HT-29 (cell line): ENCODE results near the gene CFAP46. TPM values are rescaled to one million over a fixed set of nuclear protein-coding genes. Genes with fewer than 3 reads are reported as not detected.

Experiments used
- DNase-seq: peaks from one replicate; pipeline ENCODE4 v3.0.0-alpha.2; 2015; ENCODE audit warnings: low spot score
- total RNA-seq: library from RNA; depleted of rRNA; stranded (reverse); fragments of >200 nt; shearing (Covaris generic); gene quantifications from 2 replicates; pipeline ENCODE4 v1.2.3, GENCODE V29; 2014

The CFAP46 gene
- total RNA-seq, 1 experiment from 2014 or later = not detected

DNA sequence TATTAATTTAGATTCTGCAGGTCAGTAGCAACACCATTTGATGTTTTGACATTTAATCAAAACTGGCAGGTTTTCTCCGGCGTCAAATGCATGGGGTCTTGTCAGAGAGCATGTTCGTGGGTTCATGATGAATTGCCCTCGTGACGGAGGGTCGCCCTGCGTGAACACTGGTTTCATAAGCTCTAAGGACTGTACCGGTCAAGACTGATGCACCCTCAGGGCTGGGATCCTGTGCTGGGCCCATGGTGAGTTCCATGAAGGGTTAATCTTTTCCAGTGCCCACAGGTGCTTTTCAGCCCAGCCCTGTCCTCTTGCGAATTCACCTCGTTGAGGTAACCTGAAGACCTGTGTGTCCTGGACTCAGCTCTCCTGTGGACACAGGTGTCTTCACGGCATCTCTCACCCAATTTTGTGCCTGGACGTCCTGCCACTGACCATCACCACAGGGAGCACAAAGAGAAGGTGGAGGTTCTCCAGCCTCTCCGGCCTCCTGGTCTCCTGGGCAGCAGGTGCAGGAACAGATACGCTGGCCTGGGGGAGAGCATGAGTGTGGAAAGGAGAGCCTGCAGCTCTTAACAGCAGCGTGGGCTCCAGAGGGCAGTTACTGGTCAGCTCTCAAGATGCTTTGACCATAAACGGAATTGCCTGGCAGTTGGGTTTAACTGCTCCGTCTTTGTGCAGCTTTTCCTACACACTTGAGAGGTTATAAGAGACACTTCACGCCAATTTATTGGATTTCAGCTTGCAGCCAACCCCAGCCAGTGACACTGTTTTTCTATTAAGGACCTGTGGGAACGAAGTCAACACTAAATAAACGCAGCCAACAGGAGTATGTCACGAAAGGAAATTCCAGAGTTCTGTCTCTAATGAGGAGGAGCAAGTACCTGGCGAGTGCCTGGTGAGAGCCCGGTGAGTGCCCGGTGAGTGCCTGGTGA is 37.4 kb upstream of the CFAP46 start:
- no peak for DNase-seq

DNA sequence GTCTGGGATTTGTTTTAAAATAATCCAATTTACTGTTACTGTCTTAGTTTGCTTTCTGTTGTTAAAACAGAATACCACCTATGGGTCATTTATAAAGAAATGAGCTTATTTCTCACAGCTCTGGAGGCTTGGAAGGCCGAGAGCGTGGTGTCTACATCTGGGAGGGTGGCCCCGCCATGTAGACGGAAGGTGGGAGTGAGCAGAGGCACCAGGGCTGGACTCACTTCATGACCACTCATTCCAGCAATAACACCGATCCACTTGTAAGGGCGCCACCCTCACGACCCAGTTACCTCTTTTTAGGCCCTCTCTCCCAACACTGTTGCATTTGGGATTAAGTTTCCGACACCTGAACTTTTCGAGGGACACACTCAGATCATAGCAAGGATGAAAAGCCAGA is 36.2 kb upstream of the CFAP46 start:
- DNase-seq = no peak

DNA sequence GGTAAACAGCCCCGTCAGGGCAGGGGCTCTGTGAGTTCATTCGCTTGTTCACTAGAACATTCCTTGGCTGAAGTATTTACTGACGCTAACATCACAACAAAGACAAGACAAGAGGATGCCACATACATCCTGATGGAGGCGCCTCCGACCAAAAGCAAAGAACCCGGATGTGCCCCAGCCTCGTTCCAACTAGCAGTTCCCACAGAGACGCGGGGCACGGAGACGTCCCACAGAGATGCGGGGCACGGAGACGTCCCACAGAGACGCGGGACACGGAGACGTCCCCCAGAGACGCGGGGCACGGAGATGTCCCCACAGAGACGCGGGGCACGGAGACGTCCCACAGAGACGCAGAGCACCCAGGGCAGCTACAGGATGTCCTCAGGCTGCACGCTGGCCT is 35.4 kb upstream of the CFAP46 start:
- no peak for DNase-seq

DNA sequence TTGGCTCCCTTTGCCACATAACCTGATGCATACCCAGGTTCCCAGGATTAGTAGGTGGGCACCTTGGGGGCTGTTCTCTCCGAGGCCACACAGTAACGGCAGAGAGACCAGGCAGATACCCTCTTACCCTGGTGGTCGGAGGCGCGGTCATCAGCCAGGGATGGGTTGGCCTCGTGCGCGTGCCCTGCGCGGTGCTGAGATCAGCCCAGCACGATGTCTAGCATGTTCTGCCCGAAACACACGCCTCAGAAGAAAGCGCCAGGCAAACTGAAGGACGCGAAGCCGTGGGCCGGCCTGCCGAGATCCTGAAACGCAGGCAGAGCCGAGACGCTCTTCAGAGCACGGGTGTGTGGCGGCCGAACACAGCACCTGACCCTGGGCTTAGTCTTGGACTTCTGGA is 34.7 kb upstream of the CFAP46 start:
- DNase-seq = no peak

DNA sequence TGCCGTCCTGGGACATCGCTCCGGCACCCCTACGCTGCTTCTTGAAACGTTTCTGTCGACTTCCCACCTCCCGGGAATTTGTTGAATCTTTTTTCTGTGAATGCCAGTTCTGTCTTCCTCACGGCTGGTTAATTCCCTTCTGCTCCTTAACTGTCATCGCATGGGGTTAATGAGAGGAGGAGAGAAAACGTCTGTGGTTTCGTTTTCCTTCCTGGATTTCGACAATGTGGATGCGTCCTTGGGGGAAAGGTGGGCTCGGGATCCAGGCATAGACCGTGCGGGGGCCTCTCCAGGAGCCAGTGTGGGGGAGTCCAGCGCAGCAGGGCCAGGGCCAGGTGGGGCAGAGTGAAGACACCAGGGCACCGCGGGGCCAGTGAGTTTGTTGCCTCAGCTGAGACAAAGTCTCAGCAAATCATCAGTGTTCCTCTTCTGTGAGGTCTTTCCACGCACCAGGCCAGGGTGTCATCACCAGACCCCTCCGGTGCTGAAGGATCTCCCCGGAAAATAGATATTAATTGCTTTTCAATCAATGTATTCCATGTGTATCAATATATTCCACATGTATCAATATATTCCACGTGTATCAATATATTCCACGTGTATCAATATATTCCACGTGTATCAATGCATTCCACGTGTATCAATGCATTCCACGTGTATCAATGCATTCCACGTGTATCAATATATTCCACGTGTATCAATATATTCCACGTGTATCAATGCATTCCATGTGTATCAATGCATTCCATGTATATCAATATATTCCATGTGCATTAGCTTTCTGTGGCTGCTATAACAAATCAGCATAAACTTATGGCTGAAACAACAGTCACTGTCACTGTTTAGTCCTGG is 33.7 kb upstream of the CFAP46 start:
- no peak for DNase-seq

DNA sequence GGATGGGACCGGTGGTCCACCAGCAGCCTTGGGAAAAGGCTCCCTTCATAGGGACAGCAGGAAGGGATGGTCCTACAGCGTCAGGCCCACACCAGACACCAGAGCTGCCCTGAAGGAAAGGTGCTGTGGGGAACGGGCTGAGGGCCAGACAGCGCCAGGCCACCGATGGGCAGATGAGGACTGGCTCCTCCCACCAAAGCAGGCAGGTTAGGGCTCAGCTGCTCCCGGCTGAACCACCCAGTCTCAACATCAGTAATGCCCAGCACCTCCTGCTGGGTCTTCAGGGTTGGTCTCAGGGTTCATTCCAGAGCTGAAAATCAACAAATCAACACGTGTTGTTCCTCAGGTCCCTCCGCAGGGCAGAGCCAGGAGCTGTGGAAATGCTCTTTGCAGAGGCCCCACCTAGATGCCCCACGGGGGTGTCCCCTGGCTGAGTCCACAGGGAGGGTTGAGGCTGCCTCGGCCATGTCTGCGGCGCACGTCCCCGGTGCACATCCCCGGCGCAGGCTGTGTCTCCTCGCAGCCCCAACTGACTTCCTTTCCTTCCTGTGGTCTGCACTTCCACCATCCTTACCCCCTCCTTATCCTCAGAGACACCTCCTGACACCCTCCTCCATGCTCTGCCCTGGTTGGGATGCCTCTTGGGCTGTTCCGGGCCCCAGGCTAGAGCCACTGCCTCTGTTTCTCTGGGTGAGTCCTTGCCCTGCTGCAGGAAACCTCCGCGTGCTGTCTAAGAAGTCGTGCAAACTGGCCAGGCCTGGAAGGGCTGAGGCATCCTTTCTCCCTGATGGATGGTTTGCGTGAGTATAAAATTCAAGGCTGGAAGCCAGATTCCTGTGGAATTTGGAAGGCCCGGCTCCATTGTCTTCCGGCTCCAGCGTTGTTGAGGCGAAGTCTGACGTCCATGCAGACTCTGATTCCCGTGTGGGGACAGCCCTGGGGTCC is 32.8 kb upstream of the CFAP46 start:
- DNase-seq = no peak

DNA sequence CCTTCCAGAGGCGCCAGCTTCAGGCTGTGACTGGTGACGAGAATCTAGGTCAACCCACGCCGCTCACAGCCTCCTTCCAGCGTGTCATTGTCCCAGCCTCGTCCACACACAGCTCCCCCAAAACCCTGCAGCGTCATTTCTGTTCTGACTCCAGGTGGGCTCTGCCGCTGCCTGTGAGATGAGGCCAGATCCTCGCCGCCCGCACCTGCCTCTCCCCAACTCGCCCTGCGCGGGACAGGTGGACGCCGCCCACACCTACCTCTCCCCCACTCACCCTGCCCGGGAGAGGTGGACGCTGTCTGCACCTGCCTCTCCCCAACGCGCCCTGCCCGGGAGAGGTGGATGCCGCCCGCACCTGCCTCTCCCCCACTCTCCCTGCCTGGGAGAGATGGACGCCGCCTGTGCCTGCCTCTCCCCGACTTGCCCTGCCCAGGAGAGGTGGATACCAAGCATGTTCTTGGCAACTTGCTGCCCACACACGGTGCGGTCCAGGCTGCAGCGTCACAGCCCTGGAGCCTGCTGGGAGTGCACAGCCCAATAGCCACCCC is 32.0 kb upstream of the CFAP46 start:
- DNase-seq = no peak

DNA sequence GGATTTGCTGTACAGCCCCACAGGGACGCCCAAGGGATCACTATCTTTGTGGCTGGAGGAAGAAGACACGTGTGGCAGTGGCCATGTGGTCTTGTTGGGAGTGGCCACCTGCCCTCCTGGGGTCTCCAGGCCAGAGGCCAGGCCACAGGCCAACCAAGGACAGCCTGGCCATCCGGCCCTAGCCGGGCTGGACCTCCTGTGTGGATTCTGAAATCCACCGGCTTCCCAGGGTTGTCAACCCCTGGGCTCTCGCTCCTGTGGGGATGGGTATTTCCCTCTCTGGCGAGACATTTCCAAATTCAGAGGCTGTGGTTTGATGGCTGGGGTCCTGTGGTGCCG is 31.5 kb upstream of the CFAP46 start:
- no peak for DNase-seq

DNA sequence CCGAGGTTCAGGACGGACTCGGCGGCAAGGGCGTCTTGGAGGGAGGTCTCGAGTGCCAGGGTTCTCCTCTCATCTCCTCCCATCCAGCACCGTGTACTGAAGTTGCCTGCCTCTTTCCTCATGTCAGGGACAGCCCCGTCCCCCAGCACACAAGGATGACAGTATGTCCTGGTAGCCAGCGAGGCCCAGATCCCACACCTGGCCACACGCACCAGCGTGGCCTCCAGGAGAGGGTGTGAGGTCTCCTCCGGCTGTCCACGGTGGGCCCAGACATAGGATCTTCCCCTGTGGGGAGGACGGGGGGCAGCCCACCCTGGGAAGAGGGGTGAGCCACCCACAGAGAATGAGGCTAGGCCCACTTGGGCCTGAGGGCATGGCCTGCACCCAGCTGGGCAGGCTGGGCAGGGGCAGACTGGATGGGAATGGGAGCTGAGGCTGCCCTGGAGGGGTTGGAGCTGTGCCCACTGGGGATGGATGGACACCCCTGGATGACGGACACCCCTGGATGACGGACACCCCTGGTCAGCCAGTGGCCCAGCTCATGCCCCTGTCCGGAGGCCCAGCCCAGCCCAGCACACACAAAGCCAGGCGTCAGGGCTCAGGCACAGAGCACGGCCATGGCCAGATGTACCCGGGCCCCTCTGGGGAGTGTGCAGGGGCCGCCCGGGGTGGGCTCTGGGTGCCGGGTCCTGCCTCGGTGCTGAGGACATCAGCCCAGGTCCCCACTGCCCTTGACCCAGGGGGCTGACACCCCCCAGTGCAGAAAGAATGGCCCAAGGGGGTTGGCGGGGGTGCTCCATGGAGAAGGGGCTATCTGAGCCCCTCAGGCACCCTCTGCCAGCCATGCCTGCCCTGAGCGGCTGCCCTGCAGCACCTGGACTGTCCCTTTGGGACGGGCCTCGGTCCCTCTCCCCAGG is 30.9 kb upstream of the CFAP46 start:
- no peak for DNase-seq

DNA sequence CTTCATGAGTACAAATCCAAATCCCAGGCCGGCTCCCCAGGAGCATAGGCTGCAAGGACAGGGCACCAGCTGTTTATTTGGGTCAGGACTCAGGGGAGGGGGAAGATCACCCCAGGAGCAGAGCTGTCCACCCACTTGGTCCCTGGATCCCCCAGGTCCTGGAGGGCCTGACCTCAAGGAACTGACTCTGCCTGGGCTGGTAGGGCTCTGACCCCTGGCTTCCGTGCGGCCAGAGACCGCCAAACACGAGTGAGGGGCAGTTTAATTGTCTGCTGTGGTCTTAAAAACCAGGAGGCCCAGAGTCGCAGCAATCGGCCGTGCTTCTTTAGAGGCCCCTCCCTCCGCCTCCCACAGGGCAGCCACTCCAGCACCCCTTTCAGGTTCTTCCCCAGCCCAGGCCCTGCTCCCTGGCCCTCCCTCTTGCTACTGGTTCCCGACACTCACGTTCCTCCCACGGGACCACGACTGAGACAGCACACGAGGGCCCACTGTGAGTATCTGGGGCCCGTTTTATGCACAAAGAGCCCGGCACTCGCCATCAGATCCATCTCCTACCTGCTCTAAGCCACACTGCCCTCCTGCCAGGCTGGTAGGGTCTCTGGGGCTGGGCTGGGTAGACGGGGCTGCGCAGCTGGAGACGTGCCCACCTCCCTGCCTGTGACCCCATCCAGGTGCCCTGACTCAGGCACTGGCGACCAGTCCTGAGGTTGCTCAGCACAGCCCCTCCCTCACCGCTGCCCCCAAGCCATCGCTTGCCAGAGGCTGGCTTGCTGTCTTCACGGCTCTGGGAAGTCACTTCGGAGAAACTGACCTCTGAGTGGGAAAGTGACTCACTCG is 30.0 kb upstream of the CFAP46 start:
- no peak for DNase-seq

DNA sequence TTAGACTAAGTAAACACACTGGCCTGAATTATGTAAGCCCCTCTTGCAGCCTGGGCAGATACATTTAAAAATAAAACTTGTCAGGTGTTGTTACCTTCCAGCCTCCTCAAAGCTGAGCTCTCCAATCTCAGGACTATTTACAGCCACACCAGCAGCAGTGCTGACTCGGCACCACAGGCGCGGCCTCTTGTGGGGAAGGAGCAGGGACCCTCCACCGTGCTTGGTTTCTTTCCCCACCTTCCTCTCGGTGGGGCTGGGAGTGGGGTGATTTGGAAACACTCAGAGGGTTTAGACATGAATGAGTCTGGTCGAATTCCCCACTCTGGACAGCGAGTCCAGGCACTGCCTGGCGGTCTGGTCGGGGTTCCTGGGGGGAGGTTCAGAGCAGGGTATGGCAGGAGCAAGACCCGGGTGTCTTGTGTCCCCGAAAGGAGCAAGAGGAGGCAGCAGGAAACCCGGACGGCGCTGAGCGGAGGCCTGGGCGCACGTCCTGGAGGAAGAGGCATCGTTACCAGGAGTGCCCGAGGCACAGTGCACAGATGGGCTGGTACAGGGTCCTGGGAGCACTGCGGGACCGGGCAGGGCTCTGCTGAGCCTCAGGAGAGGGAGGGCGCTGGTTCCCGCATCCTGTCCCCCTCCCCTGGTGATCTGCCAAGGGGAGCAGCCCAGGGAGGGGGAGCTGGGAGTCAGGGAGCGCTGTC is 29.2 kb upstream of the CFAP46 start:
- DNase-seq = no peak

DNA sequence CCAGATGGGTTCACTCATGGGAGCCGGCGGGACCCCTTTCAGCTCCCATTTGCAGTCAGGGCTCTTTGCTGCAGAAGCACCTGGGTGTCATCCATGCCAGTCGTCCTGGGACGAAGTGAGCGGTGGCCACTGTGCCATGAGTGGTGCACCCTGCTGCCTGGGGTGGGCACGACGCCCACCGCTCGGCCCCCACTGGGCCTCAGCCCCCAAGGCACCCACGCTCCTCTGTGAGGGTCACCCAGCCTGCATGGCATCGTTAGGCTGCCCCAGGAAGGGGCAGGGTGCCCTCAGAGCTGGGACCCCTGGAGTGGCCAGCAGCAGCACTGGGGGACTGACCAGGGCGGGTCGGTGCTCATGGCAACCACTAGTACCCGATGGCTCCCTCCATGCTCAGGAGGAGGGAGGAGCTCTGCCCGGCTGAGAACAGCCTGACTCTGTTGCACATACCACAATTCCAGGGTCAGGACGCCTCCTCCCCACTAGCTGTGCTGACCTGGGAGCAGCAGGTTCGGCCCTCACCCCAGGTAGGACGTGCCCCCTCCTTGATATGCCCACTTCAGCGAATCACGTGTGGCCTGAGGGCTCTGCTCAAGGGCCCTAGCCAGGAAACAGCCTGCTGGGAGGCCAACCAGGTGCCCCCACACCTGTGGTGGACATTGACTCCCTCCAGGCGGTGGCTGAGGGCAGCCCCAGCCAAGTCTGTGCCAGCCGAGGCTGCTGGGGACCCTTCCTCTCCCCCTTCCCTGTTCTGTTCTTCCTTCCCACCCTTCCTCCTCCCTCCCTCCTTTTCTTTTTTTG is 28.5 kb upstream of the CFAP46 start:
- DNase-seq = no peak

DNA sequence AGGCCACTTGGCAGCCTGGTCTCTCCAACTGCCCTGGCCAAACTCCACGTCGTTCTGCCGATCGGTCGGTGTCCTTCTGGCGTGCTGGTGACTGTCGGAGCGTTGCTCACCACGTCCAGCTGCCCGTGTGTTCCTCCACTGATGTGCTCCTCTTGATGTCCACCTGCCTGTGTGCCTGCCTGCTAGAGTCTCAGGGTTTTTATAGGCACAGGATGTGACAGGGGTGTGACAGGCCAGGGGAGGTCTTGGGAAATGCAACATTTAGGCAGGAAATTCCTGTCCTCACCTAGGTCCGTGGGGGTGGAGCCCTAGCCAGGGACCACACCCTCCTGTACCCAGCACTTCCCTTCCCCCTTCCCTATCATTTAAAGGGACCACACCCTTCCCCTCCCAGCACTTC is 25.2 kb upstream of the CFAP46 start:
- DNase-seq = no peak

DNA sequence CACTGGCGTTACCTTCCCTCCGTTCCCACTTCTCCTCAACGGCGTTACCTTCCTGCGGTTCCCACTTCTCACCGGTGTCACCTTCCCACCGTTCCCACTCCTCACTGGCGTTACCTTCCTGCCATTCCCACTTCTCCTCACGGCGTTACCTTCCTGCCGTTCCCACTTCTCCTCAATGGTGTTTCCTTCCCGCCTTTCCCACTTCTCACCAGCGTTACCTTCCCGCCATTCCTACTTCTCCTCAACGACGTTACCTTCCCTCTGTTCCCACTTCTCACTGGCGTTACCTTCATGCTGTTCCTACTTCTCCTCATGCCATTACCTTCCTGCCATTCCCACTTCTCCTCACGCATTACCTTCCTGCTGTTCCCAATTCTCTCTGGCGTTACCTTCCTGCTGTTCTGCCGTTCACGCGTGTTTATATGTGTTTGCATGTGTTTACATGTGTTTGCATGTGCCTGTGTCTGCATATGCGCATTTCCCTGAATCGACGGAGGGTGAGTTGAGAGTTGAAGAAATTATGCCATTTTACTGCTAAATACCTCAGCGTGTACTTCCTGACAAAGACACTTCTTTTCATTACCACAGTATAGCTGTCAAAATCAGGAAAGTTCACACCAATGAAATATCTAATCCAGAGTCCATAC is 23.2 kb upstream of the CFAP46 start:
- no peak for DNase-seq

DNA sequence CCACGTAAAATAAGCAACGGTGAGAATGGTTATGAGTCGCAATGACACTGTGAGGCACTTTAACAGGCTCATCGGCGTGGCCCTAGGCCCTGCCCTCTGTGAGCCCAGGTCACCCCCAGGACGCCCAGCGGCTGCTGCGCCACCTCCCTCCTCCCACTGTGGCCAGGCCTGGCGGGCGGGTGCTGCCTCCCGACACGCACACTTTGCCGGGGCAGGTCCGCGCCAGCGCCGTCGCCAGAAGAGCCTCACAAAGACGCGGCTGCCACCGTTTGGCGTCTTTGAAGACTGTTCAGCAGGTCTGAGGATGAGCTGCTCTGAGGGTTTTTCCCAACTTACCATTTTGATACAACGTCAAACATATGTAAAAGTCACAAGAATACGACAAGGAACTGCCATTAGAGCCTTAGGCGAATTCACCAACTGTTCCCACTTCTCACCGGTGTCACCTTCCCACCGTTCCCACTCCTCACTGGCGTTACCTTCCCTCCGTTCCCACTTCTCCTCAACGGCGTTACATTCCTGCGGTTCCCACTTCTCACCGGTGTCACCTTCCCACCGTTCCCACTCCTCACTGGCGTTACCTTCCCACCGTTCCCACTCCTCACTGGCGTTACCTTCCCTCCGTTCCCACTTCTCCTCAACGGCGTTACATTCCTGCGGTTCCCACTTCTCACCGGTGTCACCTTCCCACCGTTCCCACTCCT is 22.5 kb upstream of the CFAP46 start:
- DNase-seq = peak; percentile 11

DNA sequence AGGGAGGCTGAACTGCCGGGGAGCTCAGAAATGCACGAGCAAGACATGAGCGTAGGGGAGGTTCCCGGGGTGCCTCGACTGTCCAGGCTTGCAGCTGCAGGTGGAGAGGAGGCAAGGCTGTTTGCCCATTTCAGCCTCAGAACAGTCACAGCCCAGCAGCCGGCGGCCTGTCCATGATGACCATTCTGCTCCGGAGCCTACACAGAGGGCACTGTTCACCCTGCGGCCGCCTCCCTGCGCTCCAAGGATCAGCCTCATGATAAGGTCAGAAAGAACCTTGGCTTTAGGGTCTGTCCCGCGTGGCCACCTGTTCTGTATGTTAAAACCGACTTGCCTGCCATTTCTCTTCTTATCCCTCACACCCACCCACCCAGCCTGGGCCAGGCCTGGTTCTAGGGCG is 21.9 kb upstream of the CFAP46 start:
- DNase-seq = no peak
